Activated CD4-positive, alpha-beta T cell treated with anti-CD3 and anti-CD28 coated beads, Interleukin-2, Interleukin-4, amounts not matched to agents 100 ng/mL and 50 ng/mL, durations not matched to agents 16 hours and 8 hours (primary cell): Measurements from ENCODE around the gene TAF11L14.

Experiments
- DNase-seq: peaks from one replicate; pipeline ENCODE4 v3.0.0-alpha.2; 2020; ENCODE audit warnings: low spot score

Gene TAF11L14

GRCh38 chr5:17679597-17680203, 45.4 kb downstream of the TAF11L14 start:
- no peak for DNase-seq

GRCh38 chr5:17680737-17681136, 46.5 kb downstream of the TAF11L14 start:
- no peak for DNase-seq
